Fibroblast of lung (primary cell): ENCODE results near the gene ZNF655. TPM values are rescaled to one million over a fixed set of nuclear protein-coding genes. Genes with fewer than 3 reads are reported as not detected.
A peak's percentile ranks its signal among the peaks of the same experiment; 100 is the strongest.
"Not testable (repeated sequence)": the region's sequence is repeated elsewhere in the genome, so short reads cannot be mapped to it uniquely, and the experiment has no call there.

Source experiments
- DNase-seq, 2 donors: peaks; one replicate each; pipeline versions ENCODE4 v3.0.0 to v3.0.0-alpha.2; 2010; ENCODE audit warnings: low read depth in 2 of 2
- H2AFZ ChIP-seq: 2 replicates; pipeline ENCODE4 v1.5.1; 2012; ENCODE audit warnings: low read length, control low read depth, inconsistent platforms
- H3K27ac ChIP-seq: 2 replicates; pipeline ENCODE4 v1.5.1; 2011; ENCODE audit warnings: low read length, control low read depth; ENCODE audit not compliant: insufficient read depth
- H3K27me3 ChIP-seq: 2 replicates; pipeline ENCODE4 v1.5.1; 2011; ENCODE audit warnings: mild to moderate bottlenecking, low read length; ENCODE audit not compliant: control insufficient read depth, insufficient read depth
- H3K36me3 ChIP-seq: 2 replicates; pipeline ENCODE4 v1.5.1; 2011; ENCODE audit warnings: low read length; ENCODE audit not compliant: control insufficient read depth, insufficient read depth
- H3K4me1 ChIP-seq: 2 replicates; pipeline ENCODE4 v1.5.1; 2011; ENCODE audit warnings: low read length; ENCODE audit not compliant: control insufficient read depth, insufficient read depth; ENCODE audit errors: extremely low read depth
- H3K4me2 ChIP-seq: 2 replicates; pipeline ENCODE4 v1.5.1; 2011; ENCODE audit warnings: low read length, control low read depth; ENCODE audit not compliant: insufficient read depth; ENCODE audit errors: extremely low read depth
- H3K4me3 ChIP-seq, 4 experiments: fragments of 200-600 bp in 1 of 4; sonication (generic) in 1 of 4; replicated peaks in 1 of 4; 2 replicates each; pipeline ENCODE4 v1.5.1; 2011 to 2016; ENCODE audit warnings: low read length in 4 of 4, low read depth in 3 of 4, mild to moderate bottlenecking in 3 of 4, control low read depth in 2 of 4, inconsistent platforms in 1 of 4, mixed read lengths in 1 of 4; ENCODE audit not compliant: insufficient read depth in 1 of 4; ENCODE audit errors: control extremely low read depth in 1 of 4
- H3K79me2 ChIP-seq: 2 replicates; pipeline ENCODE4 v1.5.1; 2012; ENCODE audit warnings: mild to moderate bottlenecking, low read length, inconsistent platforms; ENCODE audit not compliant: control insufficient read depth, insufficient read depth
- H3K9ac ChIP-seq: 2 replicates; pipeline ENCODE4 v1.5.1; 2011; ENCODE audit warnings: mild to moderate bottlenecking, low read length, control low read depth; ENCODE audit not compliant: insufficient read depth
- H3K9me3 ChIP-seq: 2 replicates; pipeline ENCODE4 v1.5.1; 2012; ENCODE audit warnings: low read depth, low read length; ENCODE audit not compliant: control insufficient read depth, insufficient read depth
- H4K20me1 ChIP-seq: 2 replicates; pipeline ENCODE4 v1.5.1; 2011; ENCODE audit warnings: low read length; ENCODE audit not compliant: control insufficient read depth, insufficient read depth; ENCODE audit errors: extremely low read depth
- EZH2 ChIP-seq: IDR thresholded peaks from 2 replicates; pipeline ENCODE4 v1.5.1; 2012; ENCODE audit warnings: low read length, control low read depth, mild to moderate bottlenecking; ENCODE audit errors: missing control alignments
- polyA plus RNA-seq, 2 donors: library from polyadenylated mRNA; depleted of rRNA in 1 of 2; stranded (reverse) in 1 of 2; unstranded in 1 of 2; fragments of >200 nt; gene quantifications; 2 replicates each; pipeline ENCODE4 v1.2.1, GENCODE V29; 2011 to 2012; ENCODE audit warnings: missing spikeins in 1 of 2
- total RNA-seq: library from RNA; depleted of rRNA; stranded (reverse); fragments of >200 nt; gene quantifications from 2 replicates; pipeline ENCODE4 v1.2.1, GENCODE V29; 2014
- TF ChIP-seq, protein P1 (sequence below), 2 donors: IDR thresholded peaks in 1 of 2; conservative IDR thresholded peaks in 1 of 2; 1 replicate in 1 of 2; 2 replicates in 1 of 2; pipeline ENCODE4 v1.5.1; 2011 to 2012; ENCODE audit warnings: low read length in 2 of 2, control low read depth in 1 of 2, inconsistent platforms in 1 of 2, low read depth in 1 of 2, mild to moderate bottlenecking in 1 of 2

ZNF655 gene
- total and polyA plus RNA-seq, 2 donors (not counting 1 experiment from before 2014, with no cell fraction given) = 60.4 to 92.6 TPM

DNA sequence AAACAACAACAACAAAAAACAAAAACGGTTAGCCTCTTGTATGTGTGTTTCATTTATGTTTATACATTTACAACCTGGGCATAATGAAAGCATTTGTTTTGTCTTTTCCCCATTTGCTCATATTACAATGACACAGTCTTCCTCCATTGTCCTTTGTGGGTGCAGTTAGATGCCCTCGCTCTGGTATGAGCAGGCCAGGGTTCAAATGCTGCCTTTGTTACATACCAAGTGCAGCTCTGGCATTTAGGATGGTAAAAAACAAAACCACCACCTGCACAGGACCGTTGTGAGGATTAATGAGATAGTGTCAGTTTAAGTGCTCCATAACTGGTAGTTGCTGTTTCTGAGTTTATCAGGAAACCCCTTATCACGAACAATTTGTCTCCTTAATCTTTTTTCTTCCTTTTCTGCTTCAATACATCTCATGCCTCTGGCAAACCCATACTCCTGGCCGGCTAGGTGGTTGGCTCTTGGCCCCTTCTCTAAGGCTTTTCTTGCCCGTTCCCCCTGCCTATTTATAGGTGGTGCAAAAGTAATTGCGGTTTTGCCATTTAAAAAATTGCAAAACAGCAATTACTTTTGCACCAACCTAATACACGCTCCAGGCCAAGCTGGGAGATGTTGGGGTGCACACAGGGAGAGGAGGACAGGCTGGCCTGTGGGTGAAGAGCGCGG is 21.0 kb downstream of the ZNF655 start:
- H3K9ac ChIP-seq = no peak overlapping the region

DNA sequence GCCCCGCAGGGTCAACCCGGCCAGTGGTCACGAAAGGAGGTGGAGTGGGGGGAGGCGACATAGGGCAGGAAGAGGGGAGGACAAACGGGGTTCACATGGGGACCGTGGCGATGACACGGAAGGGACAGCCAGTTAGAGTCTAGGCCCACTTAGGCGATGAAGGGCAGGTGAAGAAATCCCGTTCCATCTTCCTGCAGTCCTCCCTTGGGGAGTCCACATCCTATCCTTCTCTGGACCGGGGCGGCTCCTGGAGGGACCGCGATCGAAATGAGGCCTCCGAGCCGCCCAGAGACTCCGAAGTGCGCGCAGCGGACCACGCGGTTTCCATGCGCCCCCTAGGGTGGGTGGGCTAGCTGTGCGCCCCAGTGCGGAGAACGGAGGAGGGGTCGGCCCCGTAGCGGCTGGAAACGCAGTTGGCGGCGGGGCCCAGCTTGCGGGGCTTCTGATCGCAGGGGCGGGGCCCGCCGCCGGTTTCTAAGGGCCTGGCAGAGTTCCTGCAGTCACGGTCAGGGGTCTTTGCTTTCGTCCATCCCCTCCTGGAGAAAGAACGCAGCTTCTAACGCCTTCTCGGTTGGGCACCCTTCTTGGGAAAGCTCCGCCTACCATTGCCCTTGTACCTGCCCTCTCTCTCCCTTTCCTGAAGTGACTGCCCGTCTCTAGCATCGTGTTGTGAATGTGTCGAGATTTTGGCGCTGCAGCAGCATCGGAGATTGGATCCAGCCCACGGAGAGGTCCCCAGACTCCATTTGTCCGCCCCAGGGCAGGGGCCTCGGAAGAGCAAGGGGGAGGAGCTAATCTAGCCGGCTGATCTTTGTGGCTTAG is 21.7 kb downstream of the ZNF655 start:
- no peaks in the 10 kb centered on the region for H3K79me2 ChIP-seq
- peak overlapping the region; percentile 97 for H2AFZ ChIP-seq
- H3K9me3 ChIP-seq = no peaks in the 10 kb centered on the region
- H3K27ac ChIP-seq = no peak overlapping the region
- peak overlapping the region; percentile 58 for H3K9ac ChIP-seq
- H3K4me3 ChIP-seq = peak overlapping the region; percentile 58 to 73 (median 64)
- DNase-seq = peak; percentile 40 to 52
- H3K4me2 ChIP-seq = peak overlapping the region; percentile 95
- H4K20me1 ChIP-seq = no peaks in the 10 kb centered on the region
- H3K27me3 ChIP-seq = no peaks in the 10 kb centered on the region
- TF ChIP-seq EZH2 = no peak
- TF ChIP-seq, protein P1, sequence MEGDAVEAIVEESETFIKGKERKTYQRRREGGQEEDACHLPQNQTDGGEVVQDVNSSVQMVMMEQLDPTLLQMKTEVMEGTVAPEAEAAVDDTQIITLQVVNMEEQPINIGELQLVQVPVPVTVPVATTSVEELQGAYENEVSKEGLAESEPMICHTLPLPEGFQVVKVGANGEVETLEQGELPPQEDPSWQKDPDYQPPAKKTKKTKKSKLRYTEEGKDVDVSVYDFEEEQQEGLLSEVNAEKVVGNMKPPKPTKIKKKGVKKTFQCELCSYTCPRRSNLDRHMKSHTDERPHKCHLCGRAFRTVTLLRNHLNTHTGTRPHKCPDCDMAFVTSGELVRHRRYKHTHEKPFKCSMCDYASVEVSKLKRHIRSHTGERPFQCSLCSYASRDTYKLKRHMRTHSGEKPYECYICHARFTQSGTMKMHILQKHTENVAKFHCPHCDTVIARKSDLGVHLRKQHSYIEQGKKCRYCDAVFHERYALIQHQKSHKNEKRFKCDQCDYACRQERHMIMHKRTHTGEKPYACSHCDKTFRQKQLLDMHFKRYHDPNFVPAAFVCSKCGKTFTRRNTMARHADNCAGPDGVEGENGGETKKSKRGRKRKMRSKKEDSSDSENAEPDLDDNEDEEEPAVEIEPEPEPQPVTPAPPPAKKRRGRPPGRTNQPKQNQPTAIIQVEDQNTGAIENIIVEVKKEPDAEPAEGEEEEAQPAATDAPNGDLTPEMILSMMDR (conservative IDR thresholded peaks at IDR 0.05 in 1 of 2, IDR thresholded peaks at IDR 0.05 in 1 of 2; ENCODE audit: low read depth in 1 of 2, low read length in 2 of 2) = peak; percentile 35 to 38
- H3K4me1 ChIP-seq = peaks cover 7% of the 10 kb centered on the region
- no peaks in the 10 kb centered on the region for H3K36me3 ChIP-seq

More for the DNA sequence above, 21.0 kb downstream of the ZNF655 start:
- Histone ChIP-seq H3K4me2 (peak overlapping the region; percentile 95), H3K4me3 (peak overlapping the region; percentile 58 to 73 (median 64)), H3K4me1 (peaks cover 7% of the 10 kb centered on the region), H3K27ac (no peak overlapping the region), H3K36me3 (no peaks in the 10 kb centered on the region), H3K9me3 (no peaks in the 10 kb centered on the region), H4K20me1 (no peaks in the 10 kb centered on the region), H3K79me2 (no peaks in the 10 kb centered on the region), H3K27me3 (no peaks in the 10 kb centered on the region), H2AFZ (peak overlapping the region; percentile 97)
- no peak for TF ChIP-seq EZH2
- TF ChIP-seq, protein P1 (conservative IDR thresholded peaks at IDR 0.05 in 1 of 2, IDR thresholded peaks at IDR 0.05 in 1 of 2; ENCODE audit: low read depth in 1 of 2, low read length in 2 of 2) = no peak
- peak in 1 of 2 donors; percentile 15 for DNase-seq

DNA sequence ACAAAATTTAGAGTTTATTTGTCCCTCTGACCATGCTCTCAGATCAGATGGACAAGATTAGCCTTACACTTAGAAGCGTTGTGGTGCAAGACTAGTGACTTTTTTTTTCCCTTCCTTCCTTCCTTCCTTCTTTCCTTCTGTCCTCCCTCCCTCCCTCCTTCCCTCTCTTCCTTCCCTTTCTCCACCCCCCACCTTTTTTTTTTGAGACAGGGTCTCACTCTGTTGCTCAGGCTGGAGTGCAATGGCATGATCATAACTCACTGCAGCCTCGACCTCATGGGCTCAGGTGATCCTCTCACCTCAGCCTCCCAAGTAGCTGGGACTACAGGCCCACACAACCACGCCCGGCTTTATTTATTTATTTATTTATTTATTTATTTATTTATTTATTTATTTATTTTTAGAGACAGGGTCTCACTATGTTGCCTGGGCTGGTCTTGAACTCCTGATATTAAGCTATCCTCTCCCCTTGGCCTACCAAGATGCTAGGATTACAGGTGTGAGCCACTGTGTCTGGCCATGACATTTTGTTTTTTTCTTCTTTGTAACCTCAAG is 22.4 kb downstream of the ZNF655 start:
- H3K4me2 ChIP-seq = peak overlapping the region; percentile 95

More for the DNA sequence above, 22.4 kb downstream of the ZNF655 start:
- not testable (repeated sequence) for DNase-seq, H3K9me3 ChIP-seq, H3K27ac ChIP-seq, H3K4me1 ChIP-seq, H3K9ac ChIP-seq, H2AFZ ChIP-seq, H3K79me2 ChIP-seq, H3K36me3 ChIP-seq, H3K27me3 ChIP-seq, H4K20me1 ChIP-seq
- peak overlapping the region in 2 of 4 experiments; percentile 66 to 73 for H3K4me3 ChIP-seq
